Body of pancreas (tissue), 4 donors: ENCODE measurements around the gene CACNG6. TPM values are rescaled to one million over a fixed set of nuclear protein-coding genes. Genes with fewer than 3 reads are reported as not detected.

Experiments used
- ATAC-seq: fragments of 150-250 bp; one replicate; pipeline ENCODE4 v1.9.1; 2016
- DNase-seq, 4 donors: peaks; one replicate each; pipeline ENCODE4 v3.0.0-alpha.2; 2019
- H3K27ac ChIP-seq, 4 donors: fragments of 200-600 bp; sonication (generic); 1 replicate in 3 of 4; 2 replicates in 1 of 4; pipeline versions ENCODE4 v1.5.1 to v1.6.1; 2016 to 2019; ENCODE audit warnings: mild to moderate bottlenecking in 1 of 4, mixed read lengths in 1 of 4, moderate library complexity in 1 of 4
- H3K27me3 ChIP-seq, 2 donors: fragments of 200-600 bp; sonication (generic); one replicate each; pipeline ENCODE4 v1.6.0; 2016; ENCODE audit warnings: mild to moderate bottlenecking in 1 of 2
- H3K36me3 ChIP-seq, 2 donors: fragments of 200-600 bp; sonication (generic); replicated peaks in 1 of 2; 2 replicates each; pipeline ENCODE4 v1.5.1; 2016; ENCODE audit warnings: low read depth in 2 of 2; ENCODE audit not compliant: insufficient read depth in 1 of 2
- H3K4me1 ChIP-seq: fragments of 200-600 bp; sonication (generic); one replicate; pipeline ENCODE4 v1.6.0; 2016
- H3K4me3 ChIP-seq, 2 donors: fragments of 200-600 bp; sonication (generic); 1 replicate in 1 of 2; 2 replicates in 1 of 2; pipeline ENCODE4 v1.5.1; 2016 to 2019
- H3K9me3 ChIP-seq, 3 donors: fragments of 200-600 bp; sonication (generic); 1 replicate in 2 of 3; 2 replicates in 1 of 3; pipeline ENCODE4 v1.5.1; 2016
- CTCF ChIP-seq, 7 experiments: fragments of 450-650 bp in 4 of 7; fragments of 200-600 bp in 3 of 7; sonication (generic) in 3 of 7; IDR thresholded peaks; one replicate each; pipeline ENCODE4 v1.5.1; 2016 to 2019; ENCODE audit warnings: antibody characterized with exemption in 7 of 7
- POLR2A ChIP-seq, 3 donors: fragments of 450-650 bp; IDR thresholded peaks; one replicate each; pipeline ENCODE4 v1.6.1; 2016; ENCODE audit warnings: antibody characterized with exemption in 3 of 3, mild to moderate bottlenecking in 2 of 3
- WGBS, 2 donors: methylation state at CpG; one replicate each; pipeline ENCODE4 v1.1.5; 2017; 5-methylcytosine and 5-hydroxymethylcytosine counted together
- intact Hi-C: fragments of 100-400 bp; cut with DNase I; formaldehyde crosslinking; loops from one replicate; pipeline ENCODE4 v1.15.1; 2023
- total RNA-seq, 2 donors: library from RNA; depleted of rRNA; stranded (reverse); fragments of >200 nt; gene quantifications; one replicate each; pipeline ENCODE4 v1.1.0, GENCODE V29; 2016

The CACNG6 gene
- total RNA-seq, 2 donors from 2014 or later = not detected

- 64 to 72% methylated on average over 5 of the region's 5 CpGs for WGBS, 2 donors
- Histone ChIP-seq H3K27ac (no peak overlapping the region), H3K4me1 (peaks cover 6% of the 10 kb centered on the region), H3K27me3 (peaks cover 0 to 19% of the 10 kb centered on the region in 2 donors), H3K36me3 (no peaks in the 10 kb centered on the region), H3K9me3 (no peaks in the 10 kb centered on the region), H3K4me3 (no peak overlapping the region)
- TF ChIP-seq CTCF (IDR thresholded peaks at IDR 0.05) (no peak), POLR2A (IDR thresholded peaks at IDR 0.05) (no peak)
- ATAC-seq = no peak
- DNase-seq = no peak
- intact Hi-C loops = no loop called here
Measured at GRCh38 chr19:53994811-53995210, 3.4 kb downstream of the CACNG6 start.

- DNase-seq = no peak
- Histone ChIP-seq H3K27ac (no peak overlapping the region), H3K9me3 (no peaks in the 10 kb centered on the region), H3K4me1 (no peaks in the 10 kb centered on the region), H3K27me3 (peaks cover 0 to 2% of the 10 kb centered on the region in 2 donors), H3K36me3 (no peaks in the 10 kb centered on the region), H3K4me3 (no peak overlapping the region)
- no peak for ATAC-seq
- intact Hi-C loops = no loop called here
- 23 to 38% methylated on average over 7 of the region's 7 CpGs for WGBS, 2 donors
- TF ChIP-seq POLR2A (IDR thresholded peaks at IDR 0.05) = no peak
- TF ChIP-seq CTCF (IDR thresholded peaks at IDR 0.05) = no peak
Measured at GRCh38 chr19:53998223-53998622, 6.8 kb downstream of the CACNG6 start.

- Histone ChIP-seq H3K4me3 (no peak overlapping the region), H3K4me1 (no peaks in the 10 kb centered on the region), H3K9me3 (no peaks in the 10 kb centered on the region), H3K27ac (no peak overlapping the region), H3K36me3 (no peaks in the 10 kb centered on the region), H3K27me3 (no peaks in the 10 kb centered on the region)
- intact Hi-C loops = no loop called here
- DNase-seq (no peak), ATAC-seq (no peak)
- TF ChIP-seq POLR2A (IDR thresholded peaks at IDR 0.05) (no peak), CTCF (IDR thresholded peaks at IDR 0.05) (no peak)
- WGBS, 2 donors = 49 to 70% methylated on average over 3 to 5 of the region's 5 CpGs
Measured at GRCh38 chr19:53999694-54000093, 8.3 kb downstream of the CACNG6 start.

GRCh38 chr19:54001496-54001895 lies 10.1 kb downstream of the CACNG6 start:
- Histone ChIP-seq H3K27ac (no peak overlapping the region), H3K4me1 (no peaks in the 10 kb centered on the region), H3K4me3 (no peak overlapping the region), H3K36me3 (no peaks in the 10 kb centered on the region), H3K27me3 (no peaks in the 10 kb centered on the region), H3K9me3 (no peaks in the 10 kb centered on the region)
- ATAC-seq = no peak
- TF ChIP-seq POLR2A (IDR thresholded peaks at IDR 0.05) (no peak), CTCF (IDR thresholded peaks at IDR 0.05) (no peak)
- WGBS, 2 donors = 62 to 63% methylated on average over 2 of the region's 2 CpGs
- intact Hi-C loops = no loop called here
- no peak for DNase-seq

GRCh38 chr19:54002495-54003315 lies 11.3 kb downstream of the CACNG6 start:
- Histone ChIP-seq H3K27me3 (no peaks in the 10 kb centered on the region), H3K4me3 (no peak overlapping the region), H3K36me3 (no peaks in the 10 kb centered on the region), H3K4me1 (no peaks in the 10 kb centered on the region), H3K9me3 (no peaks in the 10 kb centered on the region), H3K27ac (no peak overlapping the region)
- ATAC-seq = no peak
- intact Hi-C loops = no loop called here
- TF ChIP-seq CTCF (IDR thresholded peaks at IDR 0.05) (no peak), POLR2A (IDR thresholded peaks at IDR 0.05) (no peak)
- DNase-seq = no peak
- 25 to 29% methylated on average over 10 of the region's 10 CpGs for WGBS, 2 donors
